Natural killer cell treated with Interleukin-12 subunit alpha and Interleukin-12 subunit beta and Interleukin-15 and Interleukin-18, amount 100 ng/mL, for 72 hours (primary cell): ENCODE data around the gene GART. TPM values are rescaled to one million over a fixed set of nuclear protein-coding genes. Genes with fewer than 3 reads are reported as not detected.
"Not testable (repeated sequence)": the region's sequence is repeated elsewhere in the genome, so short reads cannot be mapped to it uniquely, and the experiment has no call there.

Experiments used
- ATAC-seq, 2 donors: fragments of 150-1000 bp; cut with Tn5 transposase in 1 of 2; sonication (Bioruptor Pico), chemical (Tn5 transposase) in 1 of 2; 2 replicates each; pipeline ENCODE4 v1.10.0; 2021
- DNase-seq: peaks from one replicate; pipeline ENCODE4 v3.0.0; 2022; ENCODE audit warnings: low spot score
- H3K27ac Mint-ChIP-seq, 2 donors: 1 replicate in 1 of 2; 2 replicates in 1 of 2; pipeline ENCODE4 v1.8.0; 2022; ENCODE audit warnings: mixed read lengths in 2 of 2, mild to moderate bottlenecking in 1 of 2, moderate library complexity in 1 of 2
- H3K27me3 Mint-ChIP-seq, 2 donors: 1 replicate in 1 of 2; 2 replicates in 1 of 2; pipeline ENCODE4 v1.8.0; 2022; ENCODE audit warnings: mixed read lengths in 2 of 2
- H3K36me3 Mint-ChIP-seq: one replicate; pipeline ENCODE4 v1.8.0; 2022; ENCODE audit warnings: mixed read lengths
- H3K4me1 Mint-ChIP-seq, 2 donors: 1 replicate in 1 of 2; 2 replicates in 1 of 2; pipeline ENCODE4 v1.8.0; 2022; ENCODE audit warnings: low read depth in 2 of 2, mixed read lengths in 2 of 2, mild to moderate bottlenecking in 1 of 2
- H3K4me3 Mint-ChIP-seq: one replicate; pipeline ENCODE4 v1.8.0; 2022; ENCODE audit warnings: mixed read lengths
- H3K9me3 Mint-ChIP-seq: 2 replicates; pipeline ENCODE4 v1.8.0; 2022; ENCODE audit warnings: mixed read lengths
- total RNA-seq, 2 donors: library from RNA; stranded (reverse); gene quantifications; one replicate each; pipeline ENCODE4 v1.2.3, GENCODE V29; 2022

GART gene
- total RNA-seq, 2 donors from 2014 or later: 127 to 163 TPM

DNA sequence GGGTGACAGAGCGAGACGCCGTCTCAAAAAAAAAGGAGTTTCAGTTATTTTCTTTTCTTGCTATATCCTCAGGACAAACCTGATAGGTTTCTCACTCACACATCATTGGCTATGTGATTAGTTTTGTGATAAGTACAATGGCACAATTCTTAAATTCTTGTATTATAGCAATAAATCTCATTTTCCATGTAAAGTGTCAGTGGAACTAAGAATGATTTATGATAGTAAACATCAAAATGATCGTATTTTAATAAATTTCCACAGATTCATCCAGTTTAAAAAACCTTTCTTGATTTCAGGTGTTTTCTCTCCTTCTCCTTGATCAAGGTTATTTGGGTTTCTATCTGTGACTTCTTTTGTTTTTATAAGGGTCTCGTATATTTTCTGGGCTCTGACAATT lies 53.9 kb downstream of the GART start:
- no peaks in the 10 kb centered on the region for H3K27me3 Mint-ChIP-seq
- ATAC-seq (no peak), DNase-seq (no peak)
- peaks cover 11 to 12% of the 10 kb centered on the region in 2 donors for H3K4me1 Mint-ChIP-seq
- no peak overlapping the region for H3K4me3 Mint-ChIP-seq
- no peaks in the 10 kb centered on the region for H3K36me3 Mint-ChIP-seq
- H3K9me3 Mint-ChIP-seq: no peaks in the 10 kb centered on the region
- no peak overlapping the region for H3K27ac Mint-ChIP-seq

DNA sequence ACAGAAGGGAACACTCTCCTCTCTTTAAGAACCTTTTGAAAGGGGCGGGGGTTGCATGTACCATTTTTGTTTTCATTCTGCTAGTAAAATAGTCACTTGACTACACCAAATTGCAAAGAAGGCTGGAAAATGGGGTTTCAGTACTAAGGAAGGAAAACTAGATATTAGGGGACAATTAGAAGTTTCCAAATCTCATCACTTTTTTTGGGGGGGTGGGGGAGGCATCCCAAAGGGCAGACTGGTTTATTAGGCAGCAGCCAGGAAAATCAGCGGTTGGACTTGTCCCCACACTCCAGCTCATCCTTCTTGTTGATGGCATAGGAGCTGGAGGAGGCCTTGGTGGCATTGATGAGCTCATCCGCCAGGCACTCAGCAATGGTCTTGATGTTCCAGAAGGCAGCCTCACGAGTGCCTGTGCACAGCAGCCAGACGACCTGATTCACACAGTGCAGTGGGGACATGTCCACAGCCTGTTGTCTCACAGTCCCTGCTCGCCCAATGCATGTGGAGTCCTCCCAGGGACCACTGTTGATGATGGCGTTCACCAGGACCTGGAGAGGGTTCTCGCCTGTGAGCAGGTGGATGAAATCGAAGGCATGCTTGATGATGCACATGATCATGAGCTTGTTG lies 60.5 kb downstream of the GART start:
- Mint-ChIP-seq H3K27ac (no peak overlapping the region), H3K9me3 (no peaks in the 10 kb centered on the region), H3K27me3 (peaks cover 0 to 3% of the 10 kb centered on the region in 2 donors), H3K4me3 (peak overlapping the region; percentile 88), H3K4me1 (peaks cover 10 to 15% of the 10 kb centered on the region in 2 donors), H3K36me3 (no peaks in the 10 kb centered on the region)
- ATAC-seq (no peak), DNase-seq (no peak)

DNA sequence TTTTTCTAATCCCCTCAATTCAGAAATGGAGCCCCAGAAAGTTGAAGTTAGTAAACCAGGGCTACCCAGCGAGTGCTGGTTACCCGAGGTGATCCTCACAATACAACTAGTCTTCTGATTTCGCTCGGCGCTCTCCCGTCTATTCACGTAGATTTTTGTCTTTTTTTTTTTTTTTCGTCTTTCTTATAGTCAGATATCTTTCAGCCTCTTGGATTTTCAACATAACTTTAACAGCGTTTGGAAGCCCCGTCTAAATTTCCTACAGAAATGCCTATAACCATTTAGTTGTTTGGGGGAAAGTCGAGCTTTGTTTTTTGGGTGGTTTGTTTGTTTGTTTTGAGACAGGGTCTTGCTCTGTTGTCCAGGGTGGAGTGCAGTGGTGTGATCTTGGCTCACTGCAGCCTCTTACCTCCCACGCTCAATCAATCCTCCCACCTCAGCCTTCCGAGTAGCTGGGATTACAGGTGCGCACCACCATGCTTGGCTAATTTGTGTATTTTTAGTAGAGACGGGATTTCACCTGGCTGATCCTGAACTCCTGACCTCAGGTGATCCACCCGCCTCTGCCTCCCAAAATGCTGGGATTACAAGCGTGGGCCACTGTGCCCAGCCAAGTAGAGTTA lies 61.3 kb downstream of the GART start:
- no peaks in the 10 kb centered on the region for H3K9me3 Mint-ChIP-seq

DNA sequence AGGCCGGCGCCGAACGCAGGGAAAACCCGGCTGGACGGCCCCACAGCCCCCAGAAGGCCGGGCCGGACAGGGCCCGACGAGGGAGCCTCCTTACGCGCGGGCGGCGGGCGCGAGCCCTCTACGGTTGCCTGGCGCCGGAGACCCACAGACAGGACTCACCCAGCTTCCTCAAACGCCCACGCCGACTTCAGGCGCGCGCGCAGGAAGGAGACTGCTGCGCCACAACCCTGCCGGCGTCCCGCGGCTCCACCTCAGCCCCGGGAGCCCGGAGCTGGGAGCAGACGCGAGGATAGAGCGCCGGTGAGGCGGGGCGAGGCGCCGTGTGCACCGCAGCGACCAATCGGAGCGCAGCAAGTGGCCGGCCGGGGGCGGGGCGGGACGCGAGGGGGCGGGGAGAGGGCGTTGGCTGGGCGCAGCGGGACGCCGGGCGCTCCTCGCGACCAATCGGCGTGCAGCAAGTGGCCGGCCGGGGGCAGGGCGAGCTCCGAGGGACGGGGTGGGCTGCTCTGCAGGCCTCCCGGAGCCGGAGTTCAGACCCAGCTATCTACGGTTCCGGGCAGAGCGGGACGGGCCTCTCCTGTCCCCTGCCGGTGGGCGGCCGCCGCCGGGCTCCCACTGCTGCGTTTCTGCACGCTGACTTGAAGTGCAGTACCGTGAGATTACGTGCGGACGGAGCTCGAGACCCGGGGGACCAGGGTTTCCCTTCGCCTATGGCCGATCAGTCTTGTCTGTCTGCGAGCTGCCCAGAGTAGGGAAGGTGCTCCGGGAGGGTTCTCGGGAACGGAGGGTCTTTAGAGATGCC lies 62.0 kb downstream of the GART start, which contains the start of gene TMEM50B:
Gene TMEM50B (minus strand): TSS at position 296 of the 802 bp plus-strand sequence. CDS start 11,089 bp downstream, outside the sequence.
- ATAC-seq (peak; percentile 97 to 98), DNase-seq (peak; percentile 98)
- Mint-ChIP-seq H3K27me3 (peaks cover 0 to 3% of the 10 kb centered on the region in 2 donors), H3K4me1 (peaks cover 10 to 15% of the 10 kb centered on the region in 2 donors), H3K36me3 (no peaks in the 10 kb centered on the region), H3K4me3 (peak within 1 kb of the TSS; percentile 88), H3K9me3 (no peaks in the 10 kb centered on the region), H3K27ac (peak within 1 kb of the TSS; percentile 67 to 92)

More for the DNA sequence above, 61.3 kb downstream of the GART start:
- Mint-ChIP-seq H3K4me1 (peaks cover 10 to 15% of the 10 kb centered on the region in 2 donors), H3K27me3 (peaks cover 0 to 3% of the 10 kb centered on the region in 2 donors), H3K27ac (peak overlapping the region; percentile 67 to 92), H3K4me3 (peak overlapping the region; percentile 88), H3K36me3 (no peaks in the 10 kb centered on the region)
- DNase-seq (no peak), ATAC-seq (no peak)

DNA sequence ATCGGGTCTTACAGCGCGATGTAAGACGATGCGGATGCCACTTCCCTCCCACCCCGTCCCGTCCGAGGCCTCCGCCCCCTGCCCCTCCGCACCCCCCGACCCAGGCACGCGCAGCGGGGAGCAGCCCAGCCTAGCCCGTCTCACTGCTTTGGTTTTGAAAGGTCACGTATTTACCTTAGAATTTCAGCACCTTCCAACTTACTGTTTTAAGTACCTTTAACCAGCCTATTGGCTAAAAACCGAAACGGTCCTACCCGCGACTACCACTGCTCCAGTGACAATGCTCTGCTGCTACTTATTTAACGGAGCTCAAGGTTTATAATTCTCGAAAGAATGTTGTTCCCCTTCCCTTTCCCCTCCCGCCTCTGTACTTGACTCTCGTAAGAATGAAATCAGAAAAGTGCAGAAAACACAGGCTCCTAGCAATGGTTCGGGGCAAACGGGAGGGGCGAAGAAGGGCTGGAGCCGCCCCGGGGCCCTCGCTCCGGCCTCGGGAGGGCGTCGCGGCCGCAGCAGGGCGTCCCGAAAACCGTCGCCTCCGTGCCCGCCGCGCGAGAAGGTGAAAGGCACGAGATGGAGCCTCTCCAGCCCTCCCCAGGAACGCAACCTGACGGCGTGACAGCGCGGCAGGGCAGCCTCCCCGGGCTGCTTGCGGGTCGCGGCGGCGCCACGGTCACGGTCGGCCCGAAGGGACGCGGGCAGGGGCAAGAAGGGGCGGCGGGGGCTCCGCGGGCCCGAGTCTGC lies 62.8 kb downstream of the GART start:
- H3K4me1 Mint-ChIP-seq: peaks cover 10 to 15% of the 10 kb centered on the region in 2 donors
- peak overlapping the region; percentile 88 for H3K4me3 Mint-ChIP-seq
- H3K27me3 Mint-ChIP-seq: peaks cover 0 to 3% of the 10 kb centered on the region in 2 donors
- no peaks in the 10 kb centered on the region for H3K36me3 Mint-ChIP-seq
- no peaks in the 10 kb centered on the region for H3K9me3 Mint-ChIP-seq
- DNase-seq: no peak
- peak overlapping the region; percentile 62 to 83 for H3K27ac Mint-ChIP-seq
- ATAC-seq: peak; percentile 5 to 31

DNA sequence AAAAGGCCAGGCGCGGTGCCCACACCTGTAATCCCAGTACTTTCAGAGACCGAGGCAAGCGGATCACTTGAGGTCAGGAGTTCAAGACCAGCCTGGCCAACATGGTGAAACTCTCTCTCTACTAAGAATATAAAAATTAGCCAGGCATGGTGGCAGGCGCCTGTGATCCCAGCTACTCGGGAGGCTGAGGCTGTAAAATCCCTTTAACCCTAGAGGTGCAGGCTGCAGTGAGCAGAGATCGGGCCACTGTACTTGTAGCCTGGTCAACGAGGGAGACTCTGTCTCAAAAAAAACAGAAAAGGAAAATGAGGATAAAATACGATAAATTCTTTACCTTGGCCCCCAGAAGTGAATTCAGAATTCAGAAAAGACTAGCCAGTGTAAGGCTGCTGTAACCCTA lies 63.7 kb downstream of the GART start:
- H3K4me3 Mint-ChIP-seq: peak overlapping the region; percentile 88

DNA sequence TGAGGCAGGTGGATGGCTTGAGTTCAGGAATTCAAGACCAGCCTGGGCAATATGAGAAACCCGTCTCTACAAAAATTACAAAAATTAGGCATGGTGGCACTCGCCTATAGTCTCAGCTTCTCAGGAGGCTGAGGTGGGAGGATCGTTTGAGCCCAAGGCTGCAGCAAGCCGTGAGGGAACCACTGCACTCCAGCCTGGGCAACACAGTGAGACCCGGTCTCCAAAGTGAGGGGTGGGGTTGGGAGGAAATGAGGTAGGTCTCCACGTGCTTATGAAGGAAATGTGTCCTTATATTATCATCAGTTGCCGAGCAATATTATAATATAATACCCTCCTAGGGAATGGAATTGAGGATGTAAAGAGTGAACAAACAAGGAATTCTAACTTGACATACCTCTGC lies 64.9 kb downstream of the GART start:
- H3K9me3 Mint-ChIP-seq: no peaks in the 10 kb centered on the region

More for the DNA sequence above, 63.7 kb downstream of the GART start:
- Mint-ChIP-seq H3K9me3 (no peaks in the 10 kb centered on the region), H3K4me1 (peaks cover 14 to 15% of the 10 kb centered on the region in 2 donors), H3K36me3 (no peaks in the 10 kb centered on the region), H3K27me3 (peaks cover 0 to 3% of the 10 kb centered on the region in 2 donors), H3K27ac (peak overlapping the region; percentile 62 to 83)
- ATAC-seq (no peak), DNase-seq (no peak)

DNA sequence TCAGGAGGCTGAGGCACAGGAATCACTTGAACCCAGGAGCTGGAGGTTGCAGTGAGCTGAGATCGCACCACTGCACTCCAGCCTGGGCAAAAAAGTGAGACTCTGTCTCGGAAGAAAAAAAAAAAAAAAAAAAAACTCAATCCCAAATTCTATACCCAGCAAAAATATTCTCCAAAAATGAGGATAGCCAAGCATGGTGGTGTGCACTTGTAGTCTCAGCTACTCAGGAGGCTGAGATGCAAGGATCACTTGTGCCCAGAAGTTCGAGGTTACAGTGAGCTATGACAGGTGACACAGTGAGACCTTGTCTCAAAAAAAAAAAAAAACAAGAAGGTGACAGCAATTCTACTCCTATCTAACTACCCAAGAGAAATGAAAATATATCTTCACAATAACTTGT lies 68.6 kb downstream of the GART start:
- no peak overlapping the region for H3K27ac Mint-ChIP-seq
- no peak for ATAC-seq
- no peak overlapping the region for H3K4me3 Mint-ChIP-seq
- H3K4me1 Mint-ChIP-seq: peaks cover 2 to 7% of the 10 kb centered on the region in 2 donors
- DNase-seq: no peak
- no peaks in the 10 kb centered on the region for H3K36me3 Mint-ChIP-seq
- no peaks in the 10 kb centered on the region for H3K27me3 Mint-ChIP-seq
- H3K9me3 Mint-ChIP-seq: no peaks in the 10 kb centered on the region

More for the DNA sequence above, 64.9 kb downstream of the GART start:
- ATAC-seq: no peak
- Mint-ChIP-seq H3K36me3 (no peaks in the 10 kb centered on the region), H3K27me3 (no peaks in the 10 kb centered on the region), H3K4me1 (peaks cover 14 to 15% of the 10 kb centered on the region in 2 donors), H3K27ac (peak overlapping the region in 1 of 2 donors; percentile 45), H3K4me3 (no peak overlapping the region)
- DNase-seq: no peak

DNA sequence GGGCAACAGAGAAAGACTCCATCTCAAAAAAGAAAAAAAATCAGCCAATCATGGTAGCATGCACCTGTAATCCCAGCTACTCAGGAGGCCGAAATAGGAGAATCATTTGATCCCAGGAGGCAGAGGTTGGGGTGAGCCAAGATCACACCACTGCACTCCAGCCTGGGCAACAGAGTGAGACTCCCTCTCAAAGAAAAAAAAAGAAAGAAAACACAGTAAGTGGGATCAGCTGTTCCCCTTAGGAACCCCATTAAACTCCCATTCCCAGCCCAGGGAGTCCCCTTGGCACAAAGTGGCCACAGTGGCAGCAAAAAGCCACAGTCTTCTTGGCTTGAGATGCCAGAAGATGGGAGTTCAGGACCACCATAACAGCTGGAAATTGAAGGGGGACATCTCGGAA lies 71.2 kb downstream of the GART start:
- no peaks in the 10 kb centered on the region for H3K27me3 Mint-ChIP-seq
- no peak for DNase-seq
- peaks cover 0 to 4% of the 10 kb centered on the region in 2 donors for H3K4me1 Mint-ChIP-seq
- no peaks in the 10 kb centered on the region for H3K36me3 Mint-ChIP-seq
- no peak overlapping the region for H3K27ac Mint-ChIP-seq
- no peak overlapping the region for H3K4me3 Mint-ChIP-seq
- no peak for ATAC-seq
- no peaks in the 10 kb centered on the region for H3K9me3 Mint-ChIP-seq

DNA sequence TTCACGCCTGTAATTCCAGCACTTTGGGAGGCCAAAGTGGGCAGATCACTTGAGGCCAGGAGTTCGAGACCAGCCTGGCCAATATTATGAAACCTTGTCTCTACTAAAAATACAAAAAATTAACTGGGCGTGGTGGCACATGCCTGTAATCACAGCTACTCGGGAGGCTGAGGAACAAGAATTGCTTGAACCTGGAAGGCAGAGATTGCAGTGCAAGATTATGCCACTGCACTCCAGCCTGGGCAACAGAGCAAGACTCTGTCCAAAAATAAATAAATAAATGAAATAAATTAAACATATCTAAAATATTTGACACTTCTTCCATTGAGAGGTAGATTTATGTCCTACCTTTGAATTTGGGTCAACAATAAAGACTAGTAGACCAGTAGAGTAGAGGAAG lies 72.7 kb downstream of the GART start:
- H3K9me3 Mint-ChIP-seq, H3K4me3 Mint-ChIP-seq, H3K27ac Mint-ChIP-seq, ATAC-seq, H3K27me3 Mint-ChIP-seq, H3K36me3 Mint-ChIP-seq, H3K4me1 Mint-ChIP-seq, DNase-seq: not testable (repeated sequence)

DNA sequence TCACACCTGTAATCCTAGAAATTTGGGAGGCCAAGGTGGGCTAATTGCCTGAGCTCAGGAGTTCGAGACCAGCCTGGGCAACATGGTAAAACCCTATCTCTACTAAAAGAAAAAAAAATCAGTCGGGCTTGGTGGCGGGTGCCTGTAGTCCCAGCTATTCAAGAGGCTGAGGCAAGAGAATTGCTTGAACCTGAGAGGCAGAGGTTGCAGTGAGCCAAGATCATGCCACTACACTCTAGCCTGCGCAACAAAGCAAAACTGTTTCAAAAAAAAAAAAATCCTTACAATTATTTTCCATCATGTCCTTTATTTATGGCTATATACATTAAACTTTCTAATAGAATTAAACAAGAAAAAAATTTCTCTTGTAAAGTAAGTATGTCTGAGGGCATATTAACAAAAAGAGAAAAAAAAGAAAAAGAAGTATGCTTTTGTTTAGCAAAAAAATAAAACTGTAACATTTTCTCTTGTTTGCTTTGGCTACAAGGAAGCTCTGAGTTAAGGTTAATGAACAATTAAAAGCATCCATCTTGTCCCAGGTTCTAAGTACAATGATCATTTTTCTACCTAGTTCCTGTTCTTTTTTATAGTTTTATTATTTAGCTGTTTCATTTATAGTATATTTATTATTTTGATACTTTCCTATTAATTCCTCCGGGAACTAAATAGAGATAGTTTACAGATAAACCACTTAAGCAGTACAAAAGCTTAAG lies 80.2 kb downstream of the GART start:
- Mint-ChIP-seq H3K9me3 (no peaks in the 10 kb centered on the region), H3K4me1 (no peaks in the 10 kb centered on the region), H3K4me3 (no peak overlapping the region), H3K36me3 (no peaks in the 10 kb centered on the region), H3K27ac (no peak overlapping the region), H3K27me3 (no peaks in the 10 kb centered on the region)
- DNase-seq (no peak), ATAC-seq (no peak)

DNA sequence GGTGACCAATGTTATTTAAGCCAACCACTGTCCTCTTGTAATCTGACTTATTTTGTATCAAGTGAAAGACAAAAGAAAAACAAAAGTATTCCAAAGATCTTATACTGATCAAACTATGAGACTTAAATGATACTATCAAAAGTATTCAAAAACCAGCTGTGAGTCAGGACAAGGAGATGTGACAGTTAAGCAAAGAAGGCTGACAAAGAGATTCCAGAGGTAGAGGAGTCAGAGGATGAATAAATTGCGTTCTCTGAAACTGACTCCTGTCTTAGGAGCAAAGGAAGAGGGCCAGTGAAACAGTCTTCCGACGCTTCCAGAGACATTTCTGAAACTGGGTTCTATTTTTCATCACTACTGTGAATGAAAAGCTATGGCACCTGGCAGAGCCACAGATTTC lies 83.1 kb downstream of the GART start:
- no peaks in the 10 kb centered on the region for H3K36me3 Mint-ChIP-seq
- no peaks in the 10 kb centered on the region for H3K27me3 Mint-ChIP-seq
- DNase-seq (no peak), ATAC-seq (no peak)
- H3K27ac Mint-ChIP-seq: no peak overlapping the region
- H3K4me3 Mint-ChIP-seq: no peak overlapping the region
- no peaks in the 10 kb centered on the region for H3K9me3 Mint-ChIP-seq
- H3K4me1 Mint-ChIP-seq: no peaks in the 10 kb centered on the region
